ENCODE measurements around the gene GBX1. TPM values are rescaled to one million over a fixed set of nuclear protein-coding genes. Genes with fewer than 3 reads are reported as not detected.

GBX1 gene
- total RNA-seq, 2 experiments from 2014 or later, result not detected

DNA sequence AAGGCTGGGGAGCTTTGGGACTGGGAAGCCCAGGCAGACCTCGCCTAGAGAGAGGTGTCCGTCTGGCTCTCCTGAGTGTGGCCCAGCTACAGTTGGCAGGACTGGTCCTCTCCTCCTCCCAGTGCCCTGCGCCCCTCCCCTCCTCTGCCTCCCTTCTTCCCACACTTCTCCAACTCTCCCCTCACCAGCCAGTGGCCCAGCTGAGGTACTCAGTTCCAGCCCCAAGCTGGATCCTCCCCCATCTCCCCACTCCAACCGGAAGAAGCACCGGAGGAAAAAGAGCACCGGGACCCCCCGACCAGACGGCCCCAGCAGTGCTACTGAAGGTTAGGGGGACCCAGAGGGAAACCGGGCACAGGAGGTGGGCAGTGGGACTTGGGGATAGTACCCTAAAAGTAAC, 27.7 kb downstream of the GBX1 start:
- Histone ChIP-seq H3K4me1 (ENCODE audit: insufficient read depth, low read length, poor library complexity, severe bottlenecking) (no peaks in the 10 kb centered on the region), H3K36me3 (ENCODE audit: insufficient read depth, low read length) (no peaks in the 10 kb centered on the region), H3K9me2 (ENCODE audit: insufficient read depth, low read length) (no peaks in the 10 kb centered on the region), H2AFZ (ENCODE audit: low read length) (no peak overlapping the region), H3K4me3 (ENCODE audit: low read depth, low read length, poor library complexity, severe bottlenecking) (no peak overlapping the region), H4K20me1 (ENCODE audit: insufficient read depth, low read length) (no peaks in the 10 kb centered on the region), H3K27ac (ENCODE audit: low read depth, low read length, poor library complexity, severe bottlenecking) (no peak overlapping the region), H3K79me2 (ENCODE audit: insufficient read depth, low read depth, low read length) (no peaks in the 10 kb centered on the region), H3K9me3 (ENCODE audit: low read length) (no peaks in the 10 kb centered on the region), H3K4me2 (ENCODE audit: low read length) (no peak overlapping the region)
- ChIA-PET POLR2A (no interaction called here), CTCF (ENCODE audit: unreplicated experiment) (no interaction called here)
- TF ChIP-seq, protein P1, sequence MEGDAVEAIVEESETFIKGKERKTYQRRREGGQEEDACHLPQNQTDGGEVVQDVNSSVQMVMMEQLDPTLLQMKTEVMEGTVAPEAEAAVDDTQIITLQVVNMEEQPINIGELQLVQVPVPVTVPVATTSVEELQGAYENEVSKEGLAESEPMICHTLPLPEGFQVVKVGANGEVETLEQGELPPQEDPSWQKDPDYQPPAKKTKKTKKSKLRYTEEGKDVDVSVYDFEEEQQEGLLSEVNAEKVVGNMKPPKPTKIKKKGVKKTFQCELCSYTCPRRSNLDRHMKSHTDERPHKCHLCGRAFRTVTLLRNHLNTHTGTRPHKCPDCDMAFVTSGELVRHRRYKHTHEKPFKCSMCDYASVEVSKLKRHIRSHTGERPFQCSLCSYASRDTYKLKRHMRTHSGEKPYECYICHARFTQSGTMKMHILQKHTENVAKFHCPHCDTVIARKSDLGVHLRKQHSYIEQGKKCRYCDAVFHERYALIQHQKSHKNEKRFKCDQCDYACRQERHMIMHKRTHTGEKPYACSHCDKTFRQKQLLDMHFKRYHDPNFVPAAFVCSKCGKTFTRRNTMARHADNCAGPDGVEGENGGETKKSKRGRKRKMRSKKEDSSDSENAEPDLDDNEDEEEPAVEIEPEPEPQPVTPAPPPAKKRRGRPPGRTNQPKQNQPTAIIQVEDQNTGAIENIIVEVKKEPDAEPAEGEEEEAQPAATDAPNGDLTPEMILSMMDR (conservative IDR thresholded peaks at IDR 0.05; ENCODE audit: low read length), result no peak
- no peak for TF ChIP-seq EZH2phosphoT487 (IDR thresholded peaks at IDR 0.05; ENCODE audit: borderline replicate concordance, low read depth, low read length)
- DNase-seq (ENCODE audit: low spot score), result no peak
- intact Hi-C loops (cut with micrococcal nuclease; ENCODE audit: unreplicated experiment), result no loop called here
- no TSS peak for BruUV-seq (replicated peaks)

DNA sequence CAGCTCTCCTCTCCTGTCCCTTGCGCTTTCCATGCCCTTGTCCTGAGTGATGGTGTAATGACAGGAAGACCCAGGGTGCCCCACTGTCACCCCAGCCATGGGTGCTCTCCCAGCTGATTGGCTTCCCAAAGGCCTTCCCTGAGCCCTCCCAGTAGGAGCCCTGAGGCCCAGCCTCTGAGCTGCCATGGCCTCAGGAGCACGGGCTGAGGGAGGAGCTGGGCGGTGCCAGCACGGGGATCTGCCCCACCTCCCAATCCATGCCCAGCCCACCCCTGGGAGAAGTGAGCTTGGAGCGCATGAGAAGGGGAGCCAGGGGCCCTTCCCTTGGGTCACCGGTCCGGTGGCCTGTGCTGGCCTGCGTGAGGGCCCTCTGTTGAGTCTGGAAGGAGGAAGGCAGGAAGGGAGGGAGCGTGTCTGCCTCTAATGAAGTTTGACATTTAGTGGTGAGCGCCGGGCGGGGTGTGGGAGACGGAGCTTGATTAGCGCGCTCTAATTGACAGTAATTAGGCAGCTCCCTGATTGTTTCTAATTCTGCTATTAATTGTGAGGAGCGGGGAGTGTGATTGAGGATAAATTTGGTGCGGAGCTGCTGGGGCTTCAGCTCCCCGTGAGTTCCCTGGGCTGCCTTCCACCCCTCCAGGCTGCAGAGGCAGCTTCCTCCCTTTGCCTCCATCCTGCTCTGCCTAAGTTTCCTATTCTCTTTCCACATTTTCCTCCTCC, 28.3 kb downstream of the GBX1 start:
- H3K4me3 ChIP-seq (ENCODE audit: low read depth, low read length, poor library complexity, severe bottlenecking), result no peak overlapping the region
- no peaks in the 10 kb centered on the region for H3K36me3 ChIP-seq (ENCODE audit: insufficient read depth, low read length)
- DNase-seq (ENCODE audit: low spot score), result no peak
- H2AFZ ChIP-seq (ENCODE audit: low read length), result no peak overlapping the region
- no peaks in the 10 kb centered on the region for H3K9me2 ChIP-seq (ENCODE audit: insufficient read depth, low read length)
- BruUV-seq (replicated peaks), result no TSS peak
- intact Hi-C loops (cut with micrococcal nuclease; ENCODE audit: unreplicated experiment), result no loop called here
- no peak for TF ChIP-seq EZH2phosphoT487 (IDR thresholded peaks at IDR 0.05; ENCODE audit: borderline replicate concordance, low read depth, low read length)
- TF ChIP-seq, protein P1 (conservative IDR thresholded peaks at IDR 0.05; ENCODE audit: low read length), result no peak
- H3K4me2 ChIP-seq (ENCODE audit: low read length), result no peak overlapping the region
- no peak overlapping the region for H3K27ac ChIP-seq (ENCODE audit: low read depth, low read length, poor library complexity, severe bottlenecking)
- H3K79me2 ChIP-seq (ENCODE audit: insufficient read depth, low read depth, low read length), result no peaks in the 10 kb centered on the region
- ChIA-PET POLR2A (interaction anchor here (0.6 kb wide), 1 partner anchor 14 kb away, joined by 6 read pairs; no protein-coding TSS in a partner anchor), CTCF (ENCODE audit: unreplicated experiment) (no interaction called here)
- H3K4me1 ChIP-seq (ENCODE audit: insufficient read depth, low read length, poor library complexity, severe bottlenecking), result no peaks in the 10 kb centered on the region
- no peaks in the 10 kb centered on the region for H3K9me3 ChIP-seq (ENCODE audit: low read length)
- H4K20me1 ChIP-seq (ENCODE audit: insufficient read depth, low read length), result no peaks in the 10 kb centered on the region

DNA sequence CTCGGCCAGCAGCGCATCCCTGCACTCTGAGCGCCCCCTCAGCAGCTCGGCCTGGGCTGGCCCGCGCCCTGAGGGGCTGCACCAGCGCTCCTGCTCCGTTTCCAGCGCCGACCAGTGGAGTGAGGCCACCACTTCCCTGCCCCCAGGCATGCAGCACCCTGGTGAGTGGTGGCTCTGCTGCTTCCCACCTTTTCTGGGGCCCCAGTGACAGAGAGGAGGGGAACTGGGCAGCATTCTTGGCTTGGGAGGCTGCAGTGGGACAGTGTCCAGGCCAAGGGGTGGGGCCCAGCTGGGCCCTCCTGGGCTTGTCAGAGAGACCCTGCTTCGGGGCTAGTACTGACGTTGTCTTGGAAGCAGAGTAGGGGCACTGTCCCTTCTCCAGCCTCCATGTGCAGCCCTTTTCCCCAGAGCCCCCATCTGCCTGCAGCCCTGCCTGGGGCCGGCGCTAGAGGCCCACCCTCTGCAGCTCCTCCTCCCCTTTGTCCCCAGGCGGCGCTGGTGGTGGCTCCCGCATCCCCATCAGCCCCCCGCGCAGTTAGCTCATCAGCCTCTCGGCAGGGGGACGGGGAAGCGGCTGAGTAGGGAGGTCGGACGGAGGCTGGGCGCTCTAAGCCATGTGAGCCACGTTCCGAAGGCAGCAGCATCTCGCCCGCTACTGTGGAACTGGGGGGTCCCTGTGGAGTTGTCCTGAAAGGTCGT, 29.2 kb downstream of the GBX1 start:
- DNase-seq (ENCODE audit: low spot score), result no peak
- no peak overlapping the region for H3K4me2 ChIP-seq (ENCODE audit: low read length)
- H3K9me3 ChIP-seq (ENCODE audit: low read length), result no peaks in the 10 kb centered on the region
- H2AFZ ChIP-seq (ENCODE audit: low read length), result no peak overlapping the region
- no peaks in the 10 kb centered on the region for H3K36me3 ChIP-seq (ENCODE audit: insufficient read depth, low read length)
- no peaks in the 10 kb centered on the region for H4K20me1 ChIP-seq (ENCODE audit: insufficient read depth, low read length)
- H3K4me1 ChIP-seq (ENCODE audit: insufficient read depth, low read length, poor library complexity, severe bottlenecking), result no peaks in the 10 kb centered on the region
- H3K9me2 ChIP-seq (ENCODE audit: insufficient read depth, low read length), result no peaks in the 10 kb centered on the region
- H3K79me2 ChIP-seq (ENCODE audit: insufficient read depth, low read depth, low read length), result no peaks in the 10 kb centered on the region
- BruUV-seq (replicated peaks), result no TSS peak
- ChIA-PET CTCF (ENCODE audit: unreplicated experiment) (no interaction called here), POLR2A (no interaction called here)
- TF ChIP-seq EZH2phosphoT487 (IDR thresholded peaks at IDR 0.05; ENCODE audit: borderline replicate concordance, low read depth, low read length), result no peak
- TF ChIP-seq, protein P1 (conservative IDR thresholded peaks at IDR 0.05; ENCODE audit: low read length), result no peak
- no peak overlapping the region for H3K4me3 ChIP-seq (ENCODE audit: low read depth, low read length, poor library complexity, severe bottlenecking)
- intact Hi-C loops (cut with micrococcal nuclease; ENCODE audit: unreplicated experiment), result no loop called here
- H3K27ac ChIP-seq (ENCODE audit: low read depth, low read length, poor library complexity, severe bottlenecking), result no peak overlapping the region

All from OCI-LY7 (cell line).